ENCODE measurements around the gene PTRHD1.
A peak's percentile ranks its signal among the peaks of the same experiment; 100 is the strongest.

PTRHD1 gene

DNA sequence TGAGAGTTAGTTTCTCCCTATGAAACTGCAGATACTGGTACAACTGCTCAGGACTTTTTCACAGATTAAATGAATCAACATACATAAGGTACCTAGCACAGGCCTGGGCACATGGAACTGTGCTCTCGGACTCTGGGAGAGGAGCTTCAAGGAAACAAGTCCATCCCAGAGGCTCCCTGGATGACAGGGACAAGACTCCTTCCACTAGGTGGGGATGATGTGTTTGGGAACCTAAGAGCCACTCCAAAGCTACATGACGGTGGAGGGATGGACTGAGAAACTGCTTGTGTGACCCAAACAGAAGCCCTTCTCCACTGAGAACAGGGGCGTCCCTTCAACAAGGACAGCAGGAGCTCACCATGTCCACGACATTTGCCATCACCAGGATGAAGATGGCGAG is 37.2 kb upstream of the PTRHD1 start:
- DNase-seq (ENCODE audit: low read depth in 2 of 2) = no peak

DNA sequence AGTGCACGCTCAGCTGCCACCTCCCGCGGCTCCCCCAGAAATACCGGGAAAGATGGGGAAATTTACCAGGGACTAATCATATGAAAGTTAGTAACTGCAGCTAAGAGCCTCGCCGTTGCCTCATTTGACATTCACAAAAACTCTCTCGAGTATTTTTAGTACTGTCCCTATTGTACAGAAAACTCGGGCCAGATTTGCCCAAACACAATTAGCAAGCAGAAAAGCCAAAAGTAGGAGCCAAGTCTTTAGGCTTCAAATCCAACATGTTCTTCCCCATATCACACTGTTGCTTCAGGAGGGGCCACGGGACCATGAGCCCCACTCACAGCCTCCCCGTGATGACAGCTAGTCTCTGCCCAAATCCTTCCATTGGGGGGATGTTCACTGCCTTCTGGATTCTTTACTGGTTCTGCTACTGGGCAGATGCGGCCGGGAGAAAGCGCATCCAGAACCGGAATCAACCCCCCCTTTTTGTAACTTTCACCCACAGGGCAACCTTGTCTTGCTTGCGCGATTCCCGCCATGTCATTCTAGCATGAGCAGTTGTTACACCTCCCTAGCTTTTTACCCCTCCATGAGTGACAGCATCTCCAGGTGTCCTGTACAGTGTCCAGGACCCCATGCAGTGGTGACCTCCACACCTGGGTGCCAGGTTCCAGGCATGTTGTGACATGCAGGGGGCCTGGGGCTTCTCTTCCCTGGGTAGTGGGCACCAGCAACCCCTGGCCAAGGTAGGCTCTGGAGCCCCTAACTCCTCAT is 35.2 kb upstream of the PTRHD1 start:
- DNase-seq (ENCODE audit: low read depth in 2 of 2) = no peak

DNA sequence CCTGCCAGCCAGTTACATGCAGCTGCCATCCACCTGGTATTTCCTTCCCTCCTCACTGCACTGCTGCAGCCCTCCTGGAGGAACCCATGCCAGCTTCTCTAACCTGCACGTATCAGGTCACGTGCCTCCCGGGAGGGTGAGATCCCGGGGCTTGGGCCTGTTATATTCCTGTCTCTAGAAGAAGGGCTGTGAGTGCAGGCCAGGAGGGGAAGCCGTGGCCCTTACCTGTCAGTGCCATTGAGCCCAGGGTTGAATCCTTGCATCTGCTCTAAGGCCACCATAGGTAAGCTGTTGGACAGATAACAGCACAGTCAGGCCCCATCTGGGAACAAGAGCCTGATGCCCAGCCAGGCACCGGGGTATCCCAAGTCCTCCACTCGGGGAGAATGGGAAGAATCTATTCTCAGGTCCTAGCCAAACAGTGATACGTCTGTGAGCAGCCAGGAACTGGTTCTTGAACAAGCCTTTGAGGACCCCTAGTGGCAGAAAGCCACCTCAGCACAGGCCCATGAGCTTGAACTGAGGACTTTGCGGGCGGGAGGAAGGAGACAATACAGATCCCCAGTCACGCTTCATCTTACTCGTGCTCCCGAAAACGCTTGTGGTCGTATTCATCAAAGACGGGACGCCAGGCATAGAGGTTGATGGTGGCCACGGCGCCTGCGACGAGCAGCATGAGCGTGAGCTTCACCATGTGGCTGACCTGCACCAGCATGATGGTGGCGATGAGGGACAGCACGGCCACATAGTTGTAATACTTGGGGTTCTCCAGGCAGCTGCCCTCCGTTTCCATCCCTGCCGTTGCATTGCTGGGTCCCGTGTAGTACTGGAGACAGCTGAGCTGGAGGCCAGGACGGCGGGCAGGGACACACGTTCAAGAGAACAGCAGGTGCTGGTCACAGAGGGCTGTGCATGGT is 34.4 kb upstream of the PTRHD1 start:
- DNase-seq (ENCODE audit: low read depth in 2 of 2) = peak; percentile 27 to 47

DNA sequence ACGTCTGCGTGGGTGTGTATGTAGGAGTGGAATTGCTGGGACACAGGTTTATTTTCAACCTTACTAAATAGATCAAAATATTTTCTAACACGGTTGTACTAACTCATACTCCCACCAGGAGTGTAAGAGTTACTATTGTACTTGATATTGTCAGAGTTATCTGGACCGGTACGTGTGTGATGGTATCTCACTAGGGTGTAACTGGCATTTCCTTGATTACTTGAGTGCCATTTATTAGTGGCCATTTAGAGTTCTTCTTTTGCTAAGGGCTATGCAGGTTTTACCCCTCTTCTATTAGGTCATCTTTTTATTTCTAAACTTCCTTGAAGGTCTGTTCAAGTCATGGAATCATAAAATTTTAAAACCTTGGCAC is 33.6 kb upstream of the PTRHD1 start:
- DNase-seq (ENCODE audit: low read depth in 2 of 2) = no peak

DNA sequence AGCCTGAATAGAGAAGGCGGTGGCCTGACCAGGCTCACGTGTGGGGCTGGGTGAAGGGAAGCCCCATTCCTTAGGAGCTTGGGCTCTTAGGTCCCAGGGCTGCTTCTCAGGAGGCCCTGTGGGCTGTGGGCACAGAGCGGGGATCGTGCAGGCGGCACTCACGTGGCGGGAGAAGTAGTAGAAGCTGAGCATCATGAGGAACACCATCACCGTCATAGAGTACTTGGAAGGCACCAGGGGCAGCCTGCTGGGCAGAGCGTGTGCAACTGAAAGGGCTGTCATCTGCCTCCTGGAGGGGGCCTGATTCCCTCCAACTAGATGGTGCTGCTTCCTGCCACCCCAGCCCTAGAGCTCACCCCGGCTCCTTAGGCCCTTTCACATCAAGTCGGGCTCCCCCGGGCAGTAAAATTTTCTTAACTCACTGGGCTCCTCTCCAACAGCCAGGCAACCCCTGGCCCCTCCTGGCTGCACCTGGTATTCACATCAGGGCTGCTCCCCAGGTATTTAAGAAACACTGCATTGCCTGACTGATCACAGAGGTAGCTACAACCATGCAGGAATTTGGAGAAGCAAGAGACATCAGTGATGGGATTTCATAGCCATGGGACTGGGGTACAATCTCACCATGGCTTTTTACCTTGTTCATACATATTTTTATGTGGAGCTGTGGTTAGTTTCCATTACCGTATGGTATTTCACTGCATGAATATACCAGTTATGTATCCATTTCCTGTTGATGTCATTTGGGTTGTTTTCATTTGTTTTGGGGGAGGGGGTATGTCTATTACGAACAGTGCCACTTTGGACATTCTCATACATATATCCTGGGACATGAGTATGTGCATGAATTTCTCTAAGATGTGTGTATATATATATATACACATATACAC is 32.9 kb upstream of the PTRHD1 start:
- no peak for DNase-seq (ENCODE audit: low read depth in 2 of 2)

DNA sequence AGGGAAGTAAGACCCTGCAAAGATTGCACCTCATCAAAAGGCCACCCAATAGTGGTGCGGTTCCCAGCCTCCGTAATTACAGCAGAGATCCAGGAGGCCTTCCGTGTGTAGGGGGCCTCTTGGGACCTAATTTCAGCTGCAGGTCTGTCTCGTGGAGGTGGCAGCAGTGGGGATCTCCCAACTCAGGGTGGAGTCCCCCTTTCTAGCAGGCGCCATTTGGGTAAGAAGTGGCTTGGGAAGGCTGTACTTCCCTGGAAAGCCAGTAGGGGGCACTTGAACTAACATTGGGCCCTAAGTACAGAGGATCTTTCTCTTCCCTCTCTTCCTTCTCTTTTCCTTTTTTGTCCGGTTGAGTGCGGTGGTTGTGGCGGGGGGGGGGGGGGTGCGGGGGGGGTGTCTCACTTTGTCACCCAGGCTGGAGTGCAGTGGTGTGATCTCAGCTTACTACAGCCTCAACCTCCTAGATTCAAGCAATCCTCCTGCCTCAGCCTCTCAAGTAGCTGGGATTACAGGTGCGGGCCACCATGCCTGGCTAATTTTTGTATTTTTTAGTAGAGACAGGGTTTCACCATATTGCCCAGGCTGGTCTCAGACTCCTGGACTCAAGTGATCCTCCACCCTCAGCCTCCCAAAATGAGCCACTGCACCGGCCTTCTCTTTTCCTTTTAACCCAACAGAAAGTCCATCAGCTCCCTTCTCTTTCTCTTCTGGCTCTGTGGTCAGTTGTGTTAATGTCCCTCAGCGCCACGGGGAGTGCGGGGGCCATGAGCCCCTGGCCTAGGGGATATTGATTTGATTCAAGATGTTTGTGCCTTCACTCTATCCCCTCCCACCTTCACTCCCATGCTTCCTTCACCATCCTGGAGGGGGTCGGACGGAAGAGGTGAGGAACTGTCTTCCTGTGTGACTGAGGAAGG is 32.0 kb upstream of the PTRHD1 start:
- no peak for DNase-seq (ENCODE audit: low read depth in 2 of 2)

DNA sequence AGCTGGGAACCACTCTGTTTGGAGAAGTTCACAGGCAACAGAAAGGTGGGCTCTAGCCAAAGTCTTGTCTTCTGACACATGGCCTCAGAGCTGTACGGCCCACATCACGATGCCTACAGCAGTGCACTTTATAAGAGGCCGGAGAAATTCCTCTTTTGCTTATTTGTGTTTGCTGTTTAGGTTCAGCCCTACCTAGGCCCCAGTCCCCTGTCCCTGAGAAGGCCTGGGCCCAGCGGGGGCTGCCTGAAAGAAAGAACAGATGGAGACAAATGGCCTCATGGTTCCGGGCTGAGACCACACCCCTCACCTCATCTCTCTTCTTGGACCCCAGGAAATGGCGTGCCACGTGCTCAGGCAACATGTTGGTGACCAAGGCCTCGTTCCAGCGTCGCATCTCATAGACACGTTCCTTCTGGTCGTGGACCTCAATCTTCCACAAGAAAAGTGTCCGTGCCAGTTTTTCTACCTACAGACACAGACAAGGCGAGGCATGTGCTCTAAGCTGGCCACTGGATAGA is 30.9 kb upstream of the PTRHD1 start:
- no peak for DNase-seq (ENCODE audit: low read depth in 2 of 2)

DNA sequence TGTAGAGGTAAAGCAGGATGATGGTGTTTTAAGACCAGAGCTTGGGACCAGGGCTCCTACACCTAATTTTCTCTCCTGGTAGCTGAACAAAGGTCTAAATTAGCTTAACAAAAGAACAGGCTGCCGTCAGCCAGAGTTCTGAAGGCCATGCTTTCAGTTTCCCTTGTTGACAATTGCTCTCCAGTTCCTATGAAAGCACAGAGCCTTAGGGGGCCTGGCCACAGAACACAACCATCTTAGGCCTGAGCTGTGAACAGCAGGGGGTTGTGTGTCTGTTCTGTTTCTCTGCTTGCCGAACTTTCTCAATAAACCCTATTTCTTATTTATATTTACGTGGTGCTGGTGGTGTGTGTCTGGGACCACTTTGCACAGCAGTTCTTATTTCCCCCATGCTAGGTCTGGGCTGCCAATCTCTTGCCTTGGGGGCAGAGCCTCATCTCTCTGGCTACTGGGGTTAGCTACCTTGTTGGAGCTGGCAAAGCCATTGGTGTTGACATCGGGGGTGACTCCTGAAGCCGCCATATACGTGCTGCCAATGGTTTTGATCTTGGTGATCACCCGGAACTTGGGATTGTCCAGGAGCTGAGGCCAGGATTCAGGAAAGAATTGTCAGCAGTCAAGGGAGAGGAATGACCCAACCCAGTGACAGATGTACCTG is 29.0 kb upstream of the PTRHD1 start:
- no peak for DNase-seq (ENCODE audit: low read depth in 2 of 2)

DNA sequence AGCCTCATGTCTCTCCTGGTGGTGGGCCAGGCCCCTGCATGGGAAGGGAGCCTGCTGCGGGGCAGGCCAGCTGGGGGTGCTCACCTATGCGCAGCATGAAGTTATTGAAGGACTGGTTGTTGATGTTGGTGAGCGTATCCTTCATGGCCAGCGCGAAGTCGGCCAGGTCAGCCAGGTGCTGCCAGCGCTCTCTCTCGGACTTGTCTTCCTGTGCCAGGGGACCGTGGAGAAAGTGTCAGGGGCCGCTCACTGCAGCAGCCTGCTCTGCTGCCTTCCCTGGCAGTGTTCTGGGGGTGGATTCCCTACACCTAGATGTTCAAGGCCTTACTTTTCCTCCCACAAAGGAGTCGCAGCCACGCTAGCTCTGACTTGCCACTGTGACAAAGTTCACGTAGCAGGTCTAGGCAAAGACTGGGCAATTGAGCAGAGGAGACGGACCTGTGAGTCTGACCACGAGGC is 28.3 kb upstream of the PTRHD1 start:
- no peak for DNase-seq (ENCODE audit: low read depth in 2 of 2)

DNA sequence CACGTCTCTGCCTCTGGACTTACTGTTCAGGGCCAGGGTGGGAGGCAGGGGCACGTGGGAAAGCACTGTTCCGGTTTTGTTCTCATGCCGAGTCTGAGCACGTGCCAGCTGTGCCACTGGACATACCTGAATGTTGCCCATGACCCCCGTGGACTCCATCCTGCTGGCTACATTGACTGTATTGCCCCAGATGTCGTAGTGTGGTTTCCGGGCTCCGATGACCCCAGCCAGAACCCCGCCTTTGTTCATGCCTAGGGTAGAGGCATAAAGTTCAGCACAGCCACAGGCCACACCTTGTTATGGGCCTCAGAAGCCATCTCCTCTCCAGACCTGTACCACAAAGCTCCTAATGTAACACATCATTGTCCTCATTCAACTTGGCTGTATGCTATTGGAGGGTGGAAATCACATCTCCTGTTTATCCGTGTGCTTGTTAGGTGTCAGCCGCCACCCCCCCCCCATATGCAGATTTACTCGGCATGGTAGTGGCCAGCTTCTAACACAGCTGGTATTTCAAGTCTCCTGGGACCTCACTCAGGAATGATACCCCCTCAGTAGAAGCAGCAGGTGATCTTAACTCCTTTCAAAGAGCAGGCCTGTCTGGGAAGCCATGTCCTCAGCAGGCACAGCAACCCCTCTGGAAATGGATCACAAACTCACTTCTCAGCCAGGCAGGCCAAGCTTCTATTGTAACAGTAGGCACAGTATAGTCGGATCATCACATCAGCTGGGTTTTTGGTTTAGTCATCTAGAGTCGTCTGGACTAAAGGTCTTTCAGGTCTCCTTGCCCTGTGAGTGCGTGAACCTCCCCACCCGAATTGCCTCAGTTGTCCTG is 27.6 kb upstream of the PTRHD1 start:
- DNase-seq (ENCODE audit: low read depth in 2 of 2) = no peak

DNA sequence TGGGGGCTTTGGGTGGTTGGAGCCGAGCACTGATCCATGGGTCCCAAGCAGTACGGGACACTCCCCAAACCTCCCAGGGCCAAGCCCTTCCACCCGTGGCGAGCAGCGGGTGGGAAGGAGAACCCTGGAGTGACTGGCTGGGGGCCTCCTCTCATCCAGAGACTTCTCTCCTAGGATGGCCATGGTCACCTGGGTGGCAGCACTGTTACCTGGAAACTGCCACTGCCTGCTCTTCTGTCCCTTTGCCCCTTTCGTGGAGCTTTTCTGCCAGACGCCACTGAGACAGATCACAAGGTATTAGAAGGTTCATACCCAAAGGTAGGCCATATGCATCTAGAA is 27.0 kb upstream of the PTRHD1 start:
- DNase-seq (ENCODE audit: low read depth in 2 of 2) = no peak

DNA sequence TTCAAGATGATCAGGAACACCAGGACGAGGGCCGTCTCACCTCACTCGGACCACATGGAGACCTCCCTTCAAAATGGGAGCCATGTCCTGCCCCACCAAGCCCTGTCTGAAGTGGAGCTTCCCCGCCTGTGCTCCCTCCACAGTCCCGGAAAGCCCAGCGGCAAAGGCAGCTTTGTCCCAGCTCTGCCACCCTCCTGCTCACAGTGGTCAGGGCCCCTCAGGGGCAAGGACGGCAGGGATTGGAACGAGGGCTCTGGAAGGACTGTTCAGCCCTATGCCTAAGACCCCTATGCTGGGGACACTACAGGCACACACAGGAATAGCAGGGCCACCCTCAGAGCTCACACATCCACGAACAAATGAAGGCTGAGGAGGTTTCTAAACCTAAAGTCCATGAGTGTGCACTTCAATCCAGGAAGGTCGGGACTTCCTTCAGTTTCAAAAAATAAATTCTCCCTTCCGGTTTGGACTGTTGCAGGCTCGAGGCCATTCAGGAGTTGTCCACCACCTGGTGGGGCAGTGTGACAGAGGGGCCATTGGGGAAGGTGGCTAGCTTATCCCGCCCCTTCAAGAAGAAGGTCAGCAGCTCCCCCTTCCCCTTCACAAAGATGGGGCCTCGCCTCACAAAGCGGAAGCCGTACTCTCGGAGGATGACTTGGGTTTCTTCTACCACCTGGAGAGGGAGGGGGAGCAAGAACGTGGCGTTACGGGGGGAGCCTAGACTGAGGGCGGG is 26.4 kb upstream of the PTRHD1 start:
- DNase-seq (ENCODE audit: low read depth in 2 of 2) = no peak

DNA sequence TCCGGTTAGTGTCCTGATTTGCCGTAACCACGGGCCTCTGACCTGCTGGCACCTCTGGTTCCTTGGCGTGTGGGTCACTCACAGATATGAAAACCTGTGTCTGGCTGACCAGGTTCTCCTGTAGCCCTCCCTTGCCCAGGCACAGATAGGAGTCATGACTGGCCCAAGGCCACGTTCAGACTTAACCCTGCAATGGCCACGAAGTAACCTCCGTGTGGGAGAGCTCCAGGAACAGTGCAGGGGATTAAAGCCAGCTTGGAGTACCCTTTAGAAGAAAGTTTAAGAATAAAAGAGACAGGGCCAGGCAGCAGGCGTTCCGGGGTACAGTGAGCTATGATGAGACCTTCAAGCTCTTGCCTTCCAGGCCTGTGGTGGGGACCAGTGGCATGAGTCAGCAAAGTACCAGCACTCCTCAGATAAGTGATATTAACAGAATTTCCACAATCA is 25.6 kb upstream of the PTRHD1 start:
- DNase-seq (ENCODE audit: low read depth in 2 of 2) = no peak

DNA sequence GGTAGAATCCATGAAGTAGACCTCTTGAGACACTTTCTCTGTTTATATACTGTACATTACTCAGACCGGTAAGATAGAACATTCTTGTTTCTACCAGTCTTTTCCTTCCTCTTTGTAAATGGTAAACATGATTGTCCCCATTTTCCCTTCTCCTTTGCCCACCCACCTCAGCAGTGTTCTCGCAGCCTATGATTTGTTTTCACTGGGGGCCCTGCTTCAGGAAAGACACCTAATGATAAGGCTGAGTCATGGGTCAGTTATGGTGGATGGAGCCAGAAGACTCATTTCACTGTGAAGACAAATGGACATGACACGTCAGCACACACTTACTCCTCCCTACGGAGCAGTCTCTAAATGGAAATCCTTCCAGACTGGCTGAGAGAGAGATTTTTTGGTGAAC is 23.7 kb upstream of the PTRHD1 start:
- DNase-seq (ENCODE audit: low read depth in 2 of 2) = no peak

DNA sequence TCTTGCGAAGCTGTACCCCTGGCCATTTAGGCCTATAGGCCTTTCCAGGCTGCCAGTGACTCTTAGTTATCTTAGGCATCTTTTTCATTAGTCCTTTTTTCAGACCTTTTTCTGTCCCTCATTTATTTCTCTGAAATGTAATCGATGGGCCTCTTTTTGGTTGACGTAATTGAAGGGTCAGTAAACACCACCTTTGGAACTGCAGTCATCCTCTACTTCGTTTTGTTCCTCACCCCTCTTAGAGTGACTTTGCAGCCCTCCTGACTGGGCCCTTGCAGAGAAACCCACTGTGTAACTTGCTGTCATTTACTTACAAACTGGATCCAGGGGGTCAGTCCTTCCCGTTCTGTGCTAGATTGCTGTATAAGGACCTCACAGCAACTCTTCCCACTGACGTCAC is 23.2 kb upstream of the PTRHD1 start:
- DNase-seq (ENCODE audit: low read depth in 2 of 2) = no peak

DNA sequence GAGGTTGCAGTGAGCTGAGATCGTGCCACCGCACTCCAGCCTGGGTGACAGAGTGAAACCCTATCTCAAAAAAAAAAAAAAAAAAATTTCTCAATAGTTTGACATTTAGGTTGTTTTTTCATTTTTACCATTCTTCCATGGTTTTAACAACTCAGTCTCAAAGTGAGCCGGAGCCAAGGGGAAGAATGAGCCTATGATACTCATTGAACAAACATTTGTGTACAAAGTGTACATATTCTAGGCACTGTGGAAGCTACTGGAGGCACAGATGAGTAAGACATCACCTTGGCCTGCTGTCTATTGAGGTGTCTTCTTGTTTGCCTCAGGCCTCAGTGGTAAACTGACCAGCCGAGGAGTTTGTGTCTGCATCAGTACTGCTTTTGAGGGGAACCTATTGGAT is 22.0 kb upstream of the PTRHD1 start:
- DNase-seq (ENCODE audit: low read depth in 2 of 2) = no peak

DNA sequence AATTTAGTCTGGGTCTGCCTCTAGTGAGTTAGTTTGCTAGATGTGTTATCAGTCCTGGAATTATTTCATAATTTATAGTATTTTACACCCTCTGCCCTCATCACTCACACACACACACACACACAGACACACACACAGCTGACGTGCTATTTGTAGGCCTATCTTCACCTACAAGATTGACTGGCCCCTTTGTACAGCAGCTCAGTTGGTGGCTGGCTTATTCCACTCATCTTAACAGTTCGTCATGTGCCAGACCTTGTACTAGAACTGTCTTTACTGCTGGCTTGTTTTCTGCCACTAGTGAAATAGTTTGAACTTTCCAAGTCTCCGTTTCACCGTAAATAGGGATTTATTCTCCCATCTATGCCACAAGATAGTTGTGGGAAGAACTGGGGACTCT is 21.3 kb upstream of the PTRHD1 start:
- DNase-seq (ENCODE audit: low read depth in 2 of 2) = no peak

DNA sequence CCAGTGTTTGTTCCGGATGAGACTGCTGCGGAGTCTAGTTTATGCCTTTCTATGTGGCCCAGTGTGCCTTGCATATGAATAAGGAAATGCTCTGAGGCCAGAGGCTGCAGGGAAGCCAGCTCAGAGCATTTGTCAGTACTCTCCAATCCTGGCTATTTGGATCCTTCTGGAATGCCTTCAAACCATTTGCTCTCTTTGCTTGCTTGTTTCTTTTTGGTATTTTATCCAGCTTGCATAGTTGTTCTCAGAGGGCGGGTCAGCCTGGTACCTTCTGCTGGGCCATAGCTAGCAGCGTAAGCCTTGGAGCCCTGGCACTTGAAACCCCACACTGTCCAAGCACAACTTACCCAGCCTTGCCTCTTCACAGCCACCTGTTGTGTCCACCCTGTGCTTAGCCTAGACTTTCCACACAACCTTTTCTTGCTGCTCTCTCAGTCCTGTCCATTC is 20.5 kb upstream of the PTRHD1 start:
- DNase-seq (ENCODE audit: low read depth in 2 of 2) = no peak

Measured in stimulated activated CD8-positive, alpha-beta memory T cell treated with anti-CD3 and anti-CD28 coated beads, Interleukin-7, amount 100 ng/mL, for 1 hour (primary cell).